MM.1S (cell line): ENCODE measurements around the gene PRICKLE1.

Source experiments
- EZH2 ChIP-seq: fragments of 300-600 bp; sonication (generic); optimal IDR thresholded peaks from 2 replicates; pipeline ENCODE3; 2017; ENCODE audit warnings: low read depth, mild to moderate bottlenecking, antibody characterized with exemption, low read length, mixed read lengths
- EZH2phosphoT487 ChIP-seq: fragments of 300-600 bp; sonication (generic); IDR thresholded peaks from 2 replicates; pipeline ENCODE4 v1.6.1; 2018; ENCODE audit warnings: antibody characterized with exemption, low read length
- TF ChIP-seq, protein P1 (sequence below): fragments of 300-600 bp; sonication (generic); IDR thresholded peaks from 2 replicates; pipeline ENCODE4 v1.5.1; 2016; ENCODE audit warnings: antibody characterized with exemption, low read length, mixed read lengths

DNA sequence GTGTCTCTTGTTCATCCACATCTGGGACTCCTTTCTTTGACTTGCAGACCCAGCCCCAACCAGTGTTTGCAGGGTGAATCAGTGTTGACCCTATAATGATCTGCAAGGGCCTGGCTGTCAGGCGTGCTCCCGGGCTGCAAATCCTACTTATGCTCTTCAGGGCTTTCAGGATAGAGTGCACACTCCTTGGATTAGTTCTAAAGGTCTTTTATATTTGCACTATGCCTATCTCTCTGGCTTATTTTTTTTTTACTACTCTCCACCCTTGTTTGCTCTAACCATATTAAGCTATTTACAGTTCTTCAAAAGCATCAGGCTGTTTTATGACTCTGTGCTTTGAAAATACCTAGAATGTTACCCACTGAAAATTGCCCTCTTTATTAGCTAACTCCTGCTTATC is 4.3 kb upstream of the PRICKLE1 start:
- TF ChIP-seq, protein P1, sequence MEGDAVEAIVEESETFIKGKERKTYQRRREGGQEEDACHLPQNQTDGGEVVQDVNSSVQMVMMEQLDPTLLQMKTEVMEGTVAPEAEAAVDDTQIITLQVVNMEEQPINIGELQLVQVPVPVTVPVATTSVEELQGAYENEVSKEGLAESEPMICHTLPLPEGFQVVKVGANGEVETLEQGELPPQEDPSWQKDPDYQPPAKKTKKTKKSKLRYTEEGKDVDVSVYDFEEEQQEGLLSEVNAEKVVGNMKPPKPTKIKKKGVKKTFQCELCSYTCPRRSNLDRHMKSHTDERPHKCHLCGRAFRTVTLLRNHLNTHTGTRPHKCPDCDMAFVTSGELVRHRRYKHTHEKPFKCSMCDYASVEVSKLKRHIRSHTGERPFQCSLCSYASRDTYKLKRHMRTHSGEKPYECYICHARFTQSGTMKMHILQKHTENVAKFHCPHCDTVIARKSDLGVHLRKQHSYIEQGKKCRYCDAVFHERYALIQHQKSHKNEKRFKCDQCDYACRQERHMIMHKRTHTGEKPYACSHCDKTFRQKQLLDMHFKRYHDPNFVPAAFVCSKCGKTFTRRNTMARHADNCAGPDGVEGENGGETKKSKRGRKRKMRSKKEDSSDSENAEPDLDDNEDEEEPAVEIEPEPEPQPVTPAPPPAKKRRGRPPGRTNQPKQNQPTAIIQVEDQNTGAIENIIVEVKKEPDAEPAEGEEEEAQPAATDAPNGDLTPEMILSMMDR: no peak
- no peak for TF ChIP-seq EZH2
- no peak for TF ChIP-seq EZH2phosphoT487
